ENCODE data around the gene TMED7.
"Not testable (repeated sequence)": the region's sequence is repeated elsewhere in the genome, so short reads cannot be mapped to it uniquely, and the experiment has no call there.

GRCh38 chr5:115645386-115645785, 19.6 kb upstream of the TMED7 start:
- not testable (repeated sequence) for TF ChIP-seq POLR2A, CTCF (IDR thresholded peaks at IDR 0.05)
